ENCODE results near the gene PLEKHJ1. TPM values are rescaled to one million over a fixed set of nuclear protein-coding genes. Genes with fewer than 3 reads are reported as not detected.

The PLEKHJ1 gene
- total RNA-seq, 4 donors from 2014 or later = 41.9 to 69.8 (median 55.3) TPM

DNA sequence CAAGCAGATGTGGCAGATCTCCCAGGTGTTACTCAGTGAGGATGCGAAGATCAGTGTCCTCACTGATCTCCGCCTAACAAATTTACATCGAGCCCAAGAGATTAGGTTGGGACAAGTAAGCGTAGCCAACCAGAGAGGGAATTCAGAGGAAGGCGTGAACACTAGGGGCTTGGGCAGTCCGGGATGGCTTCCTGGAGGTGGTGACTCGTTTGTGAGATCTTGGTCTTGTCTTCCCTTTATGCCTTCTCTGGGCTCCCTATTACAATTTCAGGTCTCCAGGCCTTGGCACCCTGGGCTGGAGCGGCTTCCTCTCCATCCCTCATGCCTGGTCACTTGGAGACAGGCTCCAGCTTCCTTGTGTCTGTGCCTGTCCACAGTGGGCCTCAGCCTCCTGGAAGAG is 6.7 kb upstream of the PLEKHJ1 start:
- Histone ChIP-seq H3K9me3 (no peaks in the 10 kb centered on the region), H3K4me3 (no peak overlapping the region), H3K4me1 (peaks cover 44 to 80% (median 63%) of the 10 kb centered on the region in 4 donors), H3K27me3 (no peaks in the 10 kb centered on the region), H3K36me3 (peaks cover 40 to 51% (median 48%) of the 10 kb centered on the region in 4 donors), H3K27ac (replicated peaks in 1 of 4) (no peak overlapping the region)
- intact Hi-C loops (cut with DNase I) = no loop called here
- DNase-seq (ENCODE audit: extremely low spot score) = no peak
- TF ChIP-seq CTCF (IDR thresholded peaks at IDR 0.05) (no peak), EP300 (IDR thresholded peaks at IDR 0.05) (no peak), POLR2AphosphoS5 (IDR thresholded peaks at IDR 0.05) (no peak), POLR2A (IDR thresholded peaks at IDR 0.05; ENCODE audit: low read depth) (no peak)
- WGBS = 84% methylated on average over 8 of the region's 8 CpGs

GRCh38 chr19:2242092-2242537 is 6.0 kb upstream of the PLEKHJ1 start:
- Histone ChIP-seq H3K4me1 (peaks cover 51 to 83% (median 68%) of the 10 kb centered on the region in 4 donors), H3K4me3 (no peak overlapping the region), H3K36me3 (peaks cover 40 to 44% (median 41%) of the 10 kb centered on the region in 4 donors), H3K27ac (replicated peaks in 1 of 4) (no peak overlapping the region), H3K9me3 (no peaks in the 10 kb centered on the region), H3K27me3 (no peaks in the 10 kb centered on the region)
- WGBS = 86% methylated on average over 9 of the region's 12 CpGs
- no peak for DNase-seq (ENCODE audit: extremely low spot score)
- intact Hi-C loops (cut with DNase I) = no loop called here
- no peak for TF ChIP-seq POLR2AphosphoS5 (IDR thresholded peaks at IDR 0.05)
- no peak for TF ChIP-seq POLR2A (IDR thresholded peaks at IDR 0.05; ENCODE audit: low read depth)
- TF ChIP-seq EP300 (IDR thresholded peaks at IDR 0.05) = no peak
- TF ChIP-seq CTCF (IDR thresholded peaks at IDR 0.05) = no peak

DNA sequence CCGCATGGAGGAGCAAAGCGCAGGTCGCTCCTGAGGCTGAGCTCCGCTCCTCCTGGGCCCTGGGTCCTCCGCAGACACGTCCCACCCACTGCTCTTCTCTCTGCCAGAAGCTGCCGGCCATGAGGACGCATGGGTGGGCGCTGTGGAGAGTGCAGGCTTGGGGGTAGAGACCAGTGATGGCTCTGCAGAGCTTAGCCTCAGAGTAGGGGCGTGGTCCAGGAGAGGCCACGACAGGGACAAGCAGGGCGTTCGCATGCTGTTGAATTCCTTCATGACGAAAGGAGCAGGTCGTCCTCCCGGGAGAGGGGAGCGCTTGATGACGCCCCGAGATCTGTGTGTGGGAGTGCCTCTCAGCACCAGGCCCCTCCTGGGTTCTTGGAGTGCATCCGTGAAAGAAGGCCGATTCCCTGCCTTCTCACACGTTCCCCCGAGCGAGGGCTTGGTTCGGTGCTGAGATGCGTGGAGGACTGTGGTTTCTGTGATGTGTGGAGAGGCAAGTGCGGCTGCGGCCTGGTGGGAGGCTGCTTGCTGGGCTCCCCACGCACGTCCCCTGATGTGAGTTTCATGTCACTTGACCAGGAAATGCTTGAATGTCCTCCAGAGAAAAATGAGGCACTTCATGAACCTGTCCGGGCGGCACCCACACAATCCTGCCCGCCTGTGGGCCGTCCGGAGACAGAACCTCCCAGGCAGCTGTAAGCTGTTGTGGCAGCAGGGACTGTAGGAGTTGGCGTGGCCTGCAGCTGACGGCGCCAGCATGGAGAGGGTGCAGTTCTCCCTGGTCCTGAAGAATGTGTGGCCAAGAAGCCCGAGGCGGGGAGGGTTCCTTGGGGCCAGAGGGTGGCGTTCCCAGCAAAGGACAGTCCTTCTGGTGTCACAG is 5.0 kb upstream of the PLEKHJ1 start:
- Histone ChIP-seq H3K36me3 (peaks cover 30 to 34% (median 32%) of the 10 kb centered on the region in 4 donors), H3K27ac (replicated peaks in 1 of 4) (peak overlapping the region; percentile 21 to 78 (median 72)), H3K4me3 (peak overlapping the region in 3 of 4 donors; percentile 49 to 57 (median 54)), H3K4me1 (peaks cover 47 to 77% (median 66%) of the 10 kb centered on the region in 4 donors), H3K9me3 (no peaks in the 10 kb centered on the region), H3K27me3 (no peaks in the 10 kb centered on the region)
- 67% methylated on average over 34 of the region's 41 CpGs for WGBS
- intact Hi-C loops (cut with DNase I) = no loop called here
- DNase-seq (ENCODE audit: extremely low spot score) = no peak
- TF ChIP-seq POLR2A (IDR thresholded peaks at IDR 0.05; ENCODE audit: low read depth) (no peak), POLR2AphosphoS5 (IDR thresholded peaks at IDR 0.05) (no peak), EP300 (IDR thresholded peaks at IDR 0.05) (no peak), CTCF (IDR thresholded peaks at IDR 0.05) (no peak)

DNA sequence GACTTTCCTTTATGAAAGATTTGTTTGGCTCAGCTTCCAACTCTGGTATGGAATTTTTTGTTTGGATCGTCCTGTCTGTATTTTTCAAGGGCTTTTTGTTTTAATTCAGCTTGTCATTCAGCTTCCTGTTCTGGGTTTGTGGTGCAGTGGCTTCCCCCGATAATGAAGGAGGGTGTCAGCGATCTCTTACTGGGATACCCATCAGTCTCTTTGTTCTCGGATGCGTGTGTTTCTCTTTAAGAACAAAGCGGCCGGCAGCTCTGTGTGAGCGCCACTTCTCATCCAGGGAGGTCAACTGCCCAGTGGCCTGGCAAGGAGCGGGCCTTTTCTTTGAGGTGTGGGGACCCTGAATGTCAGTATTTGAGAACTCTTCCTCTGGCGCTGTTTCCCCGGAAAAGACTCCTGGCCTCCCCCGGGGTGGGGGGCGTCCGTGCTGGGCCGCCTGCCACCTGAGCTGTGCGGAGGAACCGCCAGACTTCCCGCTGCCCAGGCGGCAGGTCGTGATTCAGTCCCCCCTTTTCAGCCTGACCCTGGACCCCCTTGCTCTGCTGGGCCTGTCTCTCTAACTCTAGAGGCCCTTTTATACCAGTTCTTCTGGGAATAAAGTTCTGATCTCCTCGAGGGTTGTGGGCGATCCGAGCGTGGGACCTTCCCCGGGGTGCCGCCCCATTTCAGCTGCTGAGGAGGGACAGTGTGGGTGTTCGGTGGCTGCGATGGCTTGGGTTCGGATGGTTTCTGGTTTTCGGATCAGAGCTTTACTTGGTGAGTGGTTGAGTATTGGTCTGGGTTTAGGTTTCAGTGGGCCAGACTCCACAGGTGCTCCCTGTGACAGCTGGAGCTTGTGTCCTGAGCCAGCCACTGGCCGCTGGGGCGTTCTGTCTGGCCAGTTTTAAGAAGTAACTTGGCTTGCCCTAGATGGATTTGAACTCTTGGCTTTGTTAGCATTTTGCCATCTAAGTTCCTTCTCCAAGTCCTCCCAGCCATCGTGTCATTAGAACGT is 3.9 kb upstream of the PLEKHJ1 start:
- WGBS = 17% methylated on average over 34 of the region's 34 CpGs
- intact Hi-C loops (cut with DNase I) = loop anchor here (5.0 kb wide), 2 partner anchors 88 to 152 kb away; partner anchors contain the start of gene AP3D1
- H3K27ac ChIP-seq (replicated peaks in 1 of 4) = peak overlapping the region; percentile 59 to 78 (median 72)

More for the DNA sequence above, 3.9 kb upstream of the PLEKHJ1 start:
- peak overlapping the region; percentile 49 to 57 (median 52) for H3K4me3 ChIP-seq
- DNase-seq (ENCODE audit: extremely low spot score) = peak; percentile 93
- H3K27me3 ChIP-seq = no peaks in the 10 kb centered on the region
- H3K36me3 ChIP-seq = peaks cover 20 to 24% (median 21%) of the 10 kb centered on the region in 4 donors
- no peaks in the 10 kb centered on the region for H3K9me3 ChIP-seq
- peaks cover 50 to 82% (median 71%) of the 10 kb centered on the region in 4 donors for H3K4me1 ChIP-seq
- peak in 1 of 2 donors; percentile 5 for TF ChIP-seq POLR2AphosphoS5 (IDR thresholded peaks at IDR 0.05)
- no peak for TF ChIP-seq EP300 (IDR thresholded peaks at IDR 0.05)
- TF ChIP-seq CTCF (IDR thresholded peaks at IDR 0.05) = no peak
- TF ChIP-seq POLR2A (IDR thresholded peaks at IDR 0.05; ENCODE audit: low read depth) = no peak
